Stimulated activated CD8-positive, alpha-beta memory T cell treated with anti-CD3 and anti-CD28 coated beads, Interleukin-2, amount 100 ng/mL, for 48 hours (primary cell): ENCODE results near the gene PRPF19.

Experiments used
- DNase-seq, 2 donors: peaks; one replicate each; pipeline ENCODE4 v3.0.0-alpha.2; 2020; ENCODE audit warnings: low read depth in 2 of 2

Gene PRPF19

DNA sequence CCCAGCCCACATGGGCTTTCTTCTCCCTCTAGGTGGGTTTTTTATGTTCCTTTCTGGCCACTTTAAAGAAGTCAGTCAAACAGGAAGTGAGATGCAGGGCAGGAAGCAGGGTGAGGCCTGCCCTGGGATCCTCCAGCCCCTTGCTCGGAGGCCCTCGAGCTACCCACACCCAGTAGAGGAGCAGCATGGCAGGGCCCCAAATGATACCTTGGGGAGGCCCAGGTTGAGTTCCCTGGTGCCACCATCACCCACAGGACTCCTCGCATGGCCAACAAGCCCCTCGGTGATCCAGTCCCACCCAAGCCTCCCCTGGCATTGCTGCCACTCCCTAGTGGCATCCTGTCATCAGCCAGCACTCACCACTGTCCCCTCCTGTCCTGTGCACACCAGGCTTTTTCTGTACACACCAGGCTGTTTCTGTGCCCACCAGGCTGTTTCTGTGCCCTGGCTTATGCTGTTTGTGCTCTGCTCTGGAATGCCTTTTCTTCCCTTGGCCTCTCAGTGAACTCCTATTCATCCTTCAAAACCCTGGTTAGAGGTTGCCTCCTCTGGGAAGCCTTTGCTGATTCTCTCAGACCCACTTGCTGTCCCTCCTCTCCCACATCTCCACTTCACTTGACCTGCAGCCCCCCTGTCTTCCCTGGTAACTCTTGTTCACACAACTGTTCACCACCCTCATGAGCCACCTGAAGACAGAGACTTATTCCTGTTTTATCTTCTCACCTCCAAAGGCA, 47.5 kb downstream of the PRPF19 start:
- DNase-seq: no peak

DNA sequence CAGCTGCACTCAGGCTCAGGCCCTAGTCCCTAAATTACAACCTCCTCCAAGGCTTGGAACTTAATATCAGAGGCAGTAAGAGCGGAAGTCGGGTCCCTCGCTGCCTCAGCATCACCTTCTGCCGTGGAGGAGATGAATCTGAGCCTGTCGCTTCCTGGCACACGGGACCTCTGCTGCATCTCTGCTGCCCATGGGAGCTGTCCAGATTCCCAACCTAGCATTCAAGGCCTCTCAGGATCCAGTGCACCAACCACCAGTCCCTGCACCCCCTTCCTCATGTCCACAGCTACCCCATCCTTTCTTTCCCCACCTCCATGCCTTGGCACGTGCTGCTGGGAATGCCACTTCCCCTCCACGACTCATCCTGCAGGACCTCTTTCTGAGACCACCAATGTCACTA, 48.1 kb downstream of the PRPF19 start:
- no peak for DNase-seq

DNA sequence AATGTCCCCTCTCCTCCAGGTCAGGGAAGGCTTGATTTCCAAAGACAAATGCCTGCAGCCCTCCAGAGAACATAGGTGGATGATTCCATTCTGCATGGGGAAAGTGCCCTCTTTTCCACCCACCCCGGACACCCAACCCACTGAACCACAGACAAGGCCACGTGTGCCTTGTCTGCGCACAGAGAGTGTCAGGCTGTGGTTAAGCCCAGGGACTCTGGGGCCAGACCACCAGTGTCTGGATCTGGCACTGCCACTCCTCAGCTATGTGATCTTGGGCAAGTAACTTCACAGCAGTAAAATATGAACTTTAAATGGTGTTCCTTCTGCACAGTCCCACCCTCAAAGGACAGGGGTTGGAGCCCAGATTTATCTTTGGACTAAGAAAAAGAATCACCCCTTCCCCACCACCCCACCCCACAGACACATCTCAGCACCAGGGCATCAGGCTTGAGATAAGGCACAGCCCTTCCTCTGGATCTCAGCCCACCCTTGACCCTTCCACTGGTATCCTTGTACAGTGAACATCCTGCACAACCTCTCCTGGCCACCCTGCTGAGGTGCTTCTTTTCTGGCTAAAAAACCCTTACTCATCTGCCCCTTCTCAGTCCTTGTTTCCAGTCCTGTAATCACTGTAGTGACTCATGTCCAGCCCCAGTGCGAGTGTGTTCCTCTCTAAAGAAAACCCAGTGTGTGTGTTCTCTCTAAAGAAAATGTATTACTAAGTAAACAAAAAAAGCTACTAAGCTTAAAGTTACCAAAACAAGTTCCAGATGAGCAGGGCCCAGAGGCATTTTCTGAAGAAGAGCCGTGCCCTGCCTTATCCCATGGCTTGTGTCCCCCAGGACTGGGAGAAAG, 48.8 kb downstream of the PRPF19 start:
- DNase-seq: no peak

DNA sequence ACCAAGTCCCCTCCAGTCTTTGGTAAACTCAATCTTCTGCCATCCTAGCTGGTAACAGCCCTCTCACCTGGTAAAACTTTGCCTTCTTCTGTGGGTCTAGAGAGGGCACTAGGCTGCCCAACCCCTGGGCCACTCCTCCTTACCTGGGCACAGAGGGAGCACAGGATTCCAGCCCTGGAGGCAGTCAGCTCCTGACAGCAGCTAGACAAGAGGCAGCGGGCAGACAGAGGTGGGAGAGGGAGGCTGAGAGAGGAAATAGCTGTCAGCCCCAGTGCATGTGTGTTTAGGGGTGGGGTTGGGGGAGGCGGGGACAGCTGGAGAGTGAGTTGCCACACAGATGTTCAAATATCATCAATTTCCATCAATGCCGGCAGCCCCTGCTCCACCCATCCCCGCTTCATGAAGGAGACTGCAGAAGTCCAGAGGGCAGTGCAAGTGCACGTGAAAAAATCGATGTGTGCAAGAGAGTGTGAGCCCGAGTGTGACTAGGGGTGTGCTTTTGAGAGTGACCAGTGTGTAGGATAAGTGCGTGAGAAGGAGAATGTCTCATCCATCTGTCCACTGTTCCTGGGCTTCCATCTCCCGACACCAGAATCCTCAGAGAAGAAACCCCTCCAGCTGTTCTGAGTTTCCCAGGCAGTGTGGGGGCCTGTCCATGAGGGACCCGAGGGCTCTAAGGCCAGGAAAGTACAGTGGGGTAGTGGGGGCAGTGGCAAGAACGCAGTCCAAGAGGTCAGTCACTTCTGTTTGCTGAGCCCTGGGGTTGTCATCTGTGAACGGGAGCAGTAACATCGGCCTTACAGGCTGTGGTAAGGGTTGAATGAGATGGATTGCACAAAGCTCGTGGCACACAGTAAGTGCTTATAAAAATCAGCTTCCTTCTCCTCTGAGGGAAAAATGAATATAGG, 50.4 kb downstream of the PRPF19 start, which contains the start of gene PTGDR2:
Gene PTGDR2 (minus strand): TSS at position 225 of the 908 bp plus-strand sequence. CDS start 2,228 bp downstream, outside the sequence.
- DNase-seq: no peak

DNA sequence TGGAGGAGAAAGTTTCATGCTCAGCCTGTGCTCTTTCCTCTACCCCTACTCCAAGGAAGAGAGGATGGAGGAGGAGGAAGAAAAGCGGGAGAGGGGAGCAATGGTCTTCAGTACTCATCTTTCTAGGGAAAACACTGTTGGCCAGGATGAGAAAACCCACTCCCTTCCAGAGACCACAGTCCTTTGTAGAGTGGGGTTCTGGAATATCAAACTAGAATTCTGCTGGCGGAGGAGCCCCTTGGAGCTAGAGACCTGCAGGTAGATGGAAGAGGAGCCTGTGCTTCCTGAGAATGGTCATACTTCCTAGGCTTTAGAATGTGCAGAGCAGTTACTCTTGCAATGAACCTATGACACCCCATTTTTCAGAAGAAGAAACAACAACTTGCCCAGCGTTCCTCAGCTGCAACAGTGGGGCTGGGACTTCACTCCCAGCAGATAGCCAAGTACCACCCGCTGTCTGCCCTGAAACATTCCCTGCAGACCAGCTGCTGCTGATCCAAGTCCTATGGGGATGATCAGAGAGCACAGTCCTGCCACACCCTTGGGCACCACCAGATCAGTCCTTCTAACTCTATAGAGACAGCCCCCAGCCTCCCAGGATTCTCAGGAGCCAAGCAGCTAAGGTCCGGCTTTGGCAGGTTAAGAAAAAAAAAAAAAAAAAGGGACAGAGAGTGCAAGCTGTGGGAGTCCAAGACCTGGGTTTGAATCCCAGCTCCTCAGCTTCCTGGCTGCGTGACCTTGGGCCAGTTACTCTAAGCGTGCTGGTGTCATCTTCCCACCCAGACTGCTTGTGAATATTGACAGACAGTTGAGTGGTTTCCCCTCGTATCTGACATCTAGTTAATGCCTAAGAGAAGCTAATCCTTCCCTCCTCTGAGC, 51.3 kb downstream of the PRPF19 start:
- DNase-seq: no peak

DNA sequence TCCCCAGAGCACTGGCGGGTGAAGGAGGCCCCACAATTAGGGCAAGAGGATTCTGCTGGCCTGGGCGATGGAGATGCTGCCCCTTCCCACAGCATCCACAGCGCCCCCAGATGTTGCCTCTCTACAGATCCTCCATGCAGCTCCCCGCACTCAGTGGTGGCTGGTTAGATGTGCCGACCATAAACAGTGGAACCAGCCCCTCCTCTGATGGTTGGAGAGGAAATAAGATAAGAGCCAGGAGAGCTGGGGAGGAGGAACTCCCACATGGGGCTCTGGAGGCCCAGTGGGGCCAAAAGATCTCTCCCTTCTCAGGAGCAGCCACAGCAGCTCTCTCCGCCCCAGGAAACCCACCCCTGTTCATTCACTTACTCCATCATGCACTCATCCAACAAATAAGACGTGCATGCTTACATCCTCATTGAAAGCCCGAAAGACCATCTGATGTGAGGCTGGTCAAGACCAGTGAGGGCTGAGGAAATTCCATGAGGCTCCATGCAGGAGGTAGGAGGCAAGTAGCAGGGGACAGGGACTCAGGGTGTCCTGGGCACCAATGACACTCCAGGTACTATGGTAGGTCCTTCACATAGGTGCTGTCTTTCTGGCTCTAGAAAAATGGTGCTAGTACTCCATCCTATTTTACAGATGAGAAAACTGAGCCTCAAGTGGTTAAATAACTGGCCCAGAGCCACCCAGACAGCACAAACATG, 52.1 kb downstream of the PRPF19 start:
- no peak for DNase-seq

DNA sequence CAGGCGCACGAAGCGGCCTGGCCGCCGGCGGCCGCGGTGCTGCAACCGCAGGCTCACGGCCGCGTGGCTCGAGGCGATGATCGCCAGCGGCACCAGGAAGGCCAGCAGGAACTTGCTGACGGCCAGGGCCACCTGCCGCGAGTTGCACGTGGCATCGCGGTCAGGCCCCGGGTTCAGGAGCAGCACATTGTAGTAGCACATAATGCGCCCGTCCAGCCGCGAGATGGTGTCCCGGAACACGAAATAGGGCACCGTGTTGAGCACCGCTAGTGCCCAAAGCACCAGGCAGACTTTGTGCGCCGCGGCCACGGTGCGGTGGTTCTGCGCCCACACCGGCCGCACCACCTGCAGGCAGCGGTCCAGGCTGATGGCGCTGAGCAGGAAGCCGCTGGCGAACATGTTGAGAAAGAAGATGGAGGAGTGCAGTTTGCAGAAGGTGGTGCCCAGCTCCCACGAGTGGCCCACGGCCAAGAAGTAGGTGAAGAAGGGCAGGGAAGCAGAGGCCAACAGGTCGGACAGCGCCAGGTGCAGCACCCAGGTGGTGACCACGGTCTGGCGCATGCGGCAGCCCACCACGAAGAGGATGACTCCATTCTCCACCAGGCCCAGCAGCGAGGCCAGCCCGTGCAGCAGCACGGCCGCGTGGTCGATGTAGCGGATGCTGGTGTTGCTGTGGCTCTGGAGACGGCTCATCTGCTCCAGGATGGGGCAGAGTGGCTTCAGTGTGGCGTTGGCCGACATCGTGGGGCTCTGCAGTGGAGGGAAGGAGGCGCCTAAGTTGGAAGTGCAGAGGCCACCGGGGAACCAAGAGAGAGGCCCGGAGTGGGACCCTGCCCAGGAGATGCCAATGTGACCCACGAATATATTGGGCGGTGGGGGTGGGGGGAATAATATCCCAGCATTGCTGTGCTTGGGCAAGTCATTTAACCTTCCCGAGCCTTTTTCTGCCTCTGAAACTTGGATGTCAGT, 53.1 kb downstream of the PRPF19 start:
- DNase-seq: no peak

DNA sequence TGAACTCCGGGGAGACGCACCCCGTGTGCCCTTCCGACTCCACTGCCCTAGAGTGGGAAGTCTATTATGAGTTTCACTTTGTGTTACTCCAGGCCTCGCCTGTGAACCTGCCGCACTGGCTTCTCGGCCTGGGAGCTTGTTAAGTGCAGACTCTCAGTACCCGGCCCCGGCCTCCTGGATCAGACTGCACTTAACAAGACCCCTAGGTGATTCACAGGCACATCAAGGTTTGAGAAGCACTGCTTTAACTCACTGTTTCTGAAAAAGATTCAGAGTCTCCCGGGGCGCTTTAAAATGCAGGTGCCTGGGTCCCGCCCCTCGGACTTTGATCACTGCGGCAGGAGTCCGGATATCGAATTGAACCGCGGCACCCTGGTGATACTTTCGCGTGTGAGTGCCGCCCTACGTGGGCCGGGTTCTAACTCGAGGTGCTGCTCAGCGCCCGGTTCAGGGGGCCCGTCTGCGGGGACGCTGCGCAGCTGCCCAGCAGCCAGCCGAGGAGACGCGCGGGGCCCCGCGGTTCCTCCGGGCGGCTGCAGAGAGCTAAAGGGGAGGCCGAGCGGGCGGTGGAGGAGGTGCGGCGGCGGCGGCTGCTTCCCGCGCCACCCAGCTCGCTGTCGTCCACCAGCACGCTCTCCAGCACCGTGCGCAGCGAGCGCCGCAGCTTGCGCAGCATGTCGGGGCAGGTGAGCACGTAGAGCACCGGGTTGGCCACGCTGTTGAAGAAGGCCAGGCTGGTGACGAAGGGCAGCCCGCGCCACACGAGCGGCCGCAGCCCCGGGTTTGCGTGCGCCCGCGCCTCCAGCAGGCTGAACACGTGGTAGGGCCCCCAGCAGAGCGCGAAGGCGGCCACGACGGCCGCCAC, 54.0 kb downstream of the PRPF19 start:
- DNase-seq: no peak

DNA sequence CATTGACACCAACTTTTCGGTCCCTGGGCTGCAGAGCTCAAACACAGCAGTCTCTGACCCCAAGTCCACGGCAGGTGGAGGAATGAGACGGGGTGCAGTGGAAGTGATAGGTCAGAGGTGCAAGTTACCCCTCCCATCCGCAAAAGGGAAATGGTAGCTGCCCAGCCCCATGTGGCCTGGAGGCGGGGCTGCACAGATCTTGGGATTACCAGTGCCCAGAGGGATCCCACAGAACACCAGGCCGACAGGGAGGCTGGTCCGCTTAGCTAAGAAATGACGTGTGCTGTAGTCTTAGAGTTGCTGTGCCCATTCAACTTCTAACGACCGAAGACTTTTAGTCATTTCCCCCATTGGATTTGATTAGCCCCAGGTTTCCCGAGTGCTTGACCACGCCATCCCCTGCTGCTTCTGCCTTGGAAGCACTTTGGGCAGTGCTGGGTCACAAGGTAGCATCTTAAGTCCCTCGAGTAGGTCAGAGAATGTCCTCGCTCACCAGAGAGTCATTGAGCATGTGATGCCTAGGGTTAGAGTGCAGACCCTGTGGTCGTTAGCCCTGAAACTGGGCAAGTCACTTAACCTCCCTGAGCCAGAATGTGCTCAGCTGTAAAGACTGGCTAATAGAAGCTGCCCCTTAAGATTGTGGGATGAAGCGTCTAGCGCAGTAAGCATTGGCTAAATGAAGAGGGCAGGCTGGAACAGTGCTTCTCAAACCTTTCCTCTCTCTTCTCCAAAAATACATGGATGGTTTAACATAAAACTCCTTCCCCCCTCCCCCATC, 54.9 kb downstream of the PRPF19 start:
- DNase-seq: no peak

DNA sequence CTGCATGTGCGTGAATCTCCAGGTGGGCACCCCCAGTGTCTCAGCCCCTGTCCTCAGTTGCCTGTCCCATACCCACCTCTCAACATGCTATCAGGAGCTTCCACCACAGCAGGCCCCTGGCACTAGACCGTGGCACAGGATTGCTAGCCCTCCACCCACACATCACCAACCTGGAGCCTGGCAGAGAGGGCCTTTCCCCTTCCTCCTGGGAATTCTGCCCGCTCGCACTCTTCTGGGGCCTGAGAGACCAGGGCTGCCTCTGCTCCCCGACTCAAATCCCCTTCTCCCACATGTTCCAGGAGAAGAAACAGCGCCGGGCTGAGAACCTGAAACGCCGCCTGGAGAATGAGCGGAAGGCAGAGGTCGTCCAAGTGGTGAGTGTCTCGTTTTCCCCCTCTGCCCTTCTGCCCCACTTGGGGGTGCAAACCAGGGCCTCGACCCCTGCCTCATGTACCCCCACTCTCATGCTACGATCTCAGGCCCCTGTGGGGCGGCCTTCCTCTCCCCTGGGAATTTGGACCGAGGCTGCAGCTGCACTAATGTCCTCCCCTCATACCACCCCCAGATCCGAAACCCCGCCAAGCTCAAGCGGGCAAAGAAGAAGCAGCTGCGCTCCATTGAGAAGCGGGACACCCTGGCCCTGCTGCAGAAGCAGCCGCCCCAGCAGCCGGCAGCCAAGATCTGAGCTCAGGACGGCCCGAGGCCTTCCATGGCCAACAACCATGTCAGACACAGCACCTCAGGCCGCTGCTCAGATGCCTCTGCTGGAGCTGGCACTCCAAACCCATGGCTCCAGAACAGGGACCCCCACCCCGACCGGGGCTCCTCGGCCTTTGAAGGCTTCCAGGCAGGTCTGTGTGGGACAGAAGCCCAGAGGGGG, 56.5 kb downstream of the PRPF19 start:
- no peak for DNase-seq

DNA sequence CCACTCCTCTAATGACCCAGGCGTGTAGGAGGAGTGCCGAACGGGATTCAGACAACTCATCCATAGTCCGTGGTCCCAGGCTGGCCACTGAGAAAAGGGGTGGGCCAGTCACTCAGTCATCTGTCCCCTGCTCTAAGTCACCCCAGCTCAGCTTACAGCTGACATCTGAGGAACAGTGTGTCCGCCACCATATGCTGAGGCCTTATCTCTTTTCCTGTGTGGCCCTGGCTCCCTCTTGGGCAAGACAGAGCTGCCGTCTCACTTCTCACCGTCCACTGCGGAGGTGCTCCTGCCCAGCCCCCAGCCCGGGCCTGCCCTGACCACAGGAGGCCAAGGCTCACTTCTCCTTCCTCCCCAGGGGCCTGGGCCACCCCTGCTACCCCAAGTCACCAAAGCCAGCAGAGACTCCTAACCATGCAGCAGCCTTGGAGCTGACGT, 57.7 kb downstream of the PRPF19 start:
- DNase-seq: no peak

DNA sequence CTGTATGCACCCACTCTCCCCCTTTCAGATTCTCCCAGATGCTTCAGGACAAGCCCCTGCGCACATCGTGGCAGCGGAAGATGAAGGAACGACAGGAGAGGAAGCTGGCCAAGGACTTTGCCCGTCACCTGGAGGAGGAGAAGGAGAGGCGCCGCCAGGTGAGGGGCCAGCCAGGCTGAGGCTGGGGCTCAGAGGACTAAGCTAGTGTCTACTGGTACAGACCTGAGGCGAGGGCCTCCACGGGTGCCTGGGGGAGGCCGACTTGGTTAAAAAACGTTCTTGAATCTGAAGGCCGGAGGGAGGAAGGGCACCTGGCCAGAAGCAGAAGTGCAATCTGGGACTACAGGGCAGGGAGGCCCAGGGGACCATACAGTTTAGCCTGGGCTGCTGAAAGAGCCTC, 58.5 kb downstream of the PRPF19 start:
- DNase-seq: no peak

DNA sequence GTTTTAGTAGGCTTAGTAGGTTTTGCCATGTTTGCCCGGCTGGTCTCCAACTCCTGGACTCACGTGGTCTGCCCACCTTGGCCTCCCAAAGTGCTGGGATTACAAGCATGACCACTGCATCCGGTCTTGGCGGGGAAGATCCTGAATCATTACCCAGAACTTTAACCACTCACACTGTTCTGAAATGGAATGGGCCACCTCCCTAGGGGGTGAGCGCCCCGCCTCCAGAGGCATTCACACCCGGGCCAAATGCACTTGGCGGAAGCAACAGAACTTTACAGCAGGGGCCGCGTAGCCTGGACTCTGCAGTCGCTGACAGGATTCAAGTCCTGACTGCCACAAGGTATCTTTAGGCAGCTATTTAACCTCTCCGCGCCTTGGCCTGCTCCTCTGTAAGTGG, 59.1 kb downstream of the PRPF19 start:
- DNase-seq: no peak

DNA sequence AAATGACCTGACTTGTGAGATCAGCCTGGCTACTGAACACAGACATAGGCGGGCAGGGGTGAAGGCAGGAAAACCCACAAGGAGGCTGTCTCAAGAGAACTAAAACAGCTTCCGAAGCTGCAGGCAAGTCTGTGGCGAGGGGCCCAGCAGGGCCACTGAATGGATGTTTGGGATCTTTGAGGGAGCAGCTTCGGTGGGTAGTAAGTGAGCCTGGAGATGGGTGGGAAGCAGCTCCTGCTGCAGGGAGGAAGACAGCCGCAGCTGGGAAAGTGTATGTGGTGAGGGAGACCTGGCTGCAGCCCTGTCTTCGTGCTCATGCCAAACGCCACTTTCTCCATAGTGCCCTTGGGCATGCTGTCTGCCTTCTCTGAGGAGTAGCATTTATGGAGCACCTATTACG, 61.0 kb downstream of the PRPF19 start:
- DNase-seq: no peak

DNA sequence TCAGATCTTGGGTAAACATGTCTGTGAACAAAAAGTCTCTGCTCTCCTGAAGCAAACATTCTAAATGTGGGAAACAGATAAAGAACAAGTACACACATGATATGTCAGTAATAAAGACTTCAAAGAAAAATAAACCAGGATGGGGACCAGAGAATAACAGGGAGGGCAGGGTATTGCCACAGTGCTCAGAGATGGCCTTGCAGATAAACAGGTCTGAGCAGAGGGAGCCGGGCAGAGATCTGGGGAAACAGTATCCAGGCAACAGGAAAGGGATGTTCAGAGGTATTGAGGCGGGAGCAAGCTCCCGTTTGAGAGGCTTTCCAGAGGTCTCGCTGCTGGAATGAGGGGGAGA, 61.5 kb downstream of the PRPF19 start:
- DNase-seq: no peak

DNA sequence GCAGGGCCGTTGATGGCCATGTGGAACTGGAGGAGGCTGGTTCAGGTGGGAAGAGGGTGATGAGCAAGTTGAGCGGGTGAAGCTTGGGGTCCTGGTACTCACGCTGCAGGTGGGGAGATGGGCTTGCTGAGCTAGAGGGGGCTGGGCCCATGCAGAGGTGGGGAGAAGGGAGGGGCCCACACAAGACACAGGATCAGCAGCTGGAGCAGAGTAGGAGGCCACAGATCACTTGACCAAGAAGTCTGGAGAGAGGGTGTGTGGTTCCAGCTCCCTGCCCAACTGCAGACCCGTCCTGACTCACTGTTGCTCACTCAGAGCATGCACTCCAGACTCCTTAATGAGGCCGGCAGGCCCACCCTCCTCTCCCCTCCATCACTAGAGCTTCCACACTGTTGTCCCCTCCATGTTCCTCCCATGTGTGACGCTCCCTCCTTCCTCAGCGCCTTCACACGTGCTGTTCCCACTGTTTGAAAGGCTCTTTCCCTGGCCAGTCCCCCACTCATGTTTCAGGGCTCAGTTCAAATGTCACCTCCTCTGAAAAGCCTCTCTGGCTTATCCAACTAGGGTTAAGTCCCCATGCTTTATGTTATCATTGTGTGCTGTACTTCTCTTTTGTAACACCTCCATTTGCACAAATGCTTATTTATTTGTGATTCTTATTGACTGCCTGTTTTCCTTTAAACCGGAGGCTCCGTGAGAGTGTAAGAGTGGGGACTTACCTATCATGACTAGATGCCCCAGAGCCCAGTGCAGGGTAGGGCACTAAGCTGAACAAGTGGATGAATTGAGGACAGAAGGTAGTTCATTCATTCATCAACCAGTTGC, 62.1 kb downstream of the PRPF19 start:
- no peak for DNase-seq
